Measurements from ENCODE around the gene GSE1. TPM values are rescaled to one million over a fixed set of nuclear protein-coding genes. Genes with fewer than 3 reads are reported as not detected.

Gene GSE1
- total RNA-seq, 4 donors from 2014 or later = 54.2 to 155 (median 71.9) TPM

DNA sequence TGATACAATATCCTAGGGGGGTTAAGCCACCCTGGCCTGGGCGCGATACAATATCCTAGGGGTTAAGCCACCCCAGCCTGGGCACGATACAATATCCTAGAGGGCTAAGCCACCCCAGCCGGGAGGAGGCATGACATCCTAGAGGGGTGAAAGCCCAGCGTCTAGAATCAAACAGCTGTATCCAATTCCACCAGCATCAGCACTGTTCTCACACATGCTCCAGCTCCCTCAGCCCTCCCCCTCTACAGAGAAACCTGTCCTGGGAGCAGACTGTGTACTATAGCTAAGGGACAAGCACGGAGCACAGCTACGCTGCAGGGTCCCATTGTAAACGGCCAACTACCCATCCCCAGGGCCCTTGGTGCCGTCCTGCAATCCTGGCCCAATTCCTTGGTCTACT is 69.4 kb downstream of the GSE1 start:
- DNase-seq = no peak
- Histone ChIP-seq H3K9me3 (no peaks in the 10 kb centered on the region), H3K4me1 (peaks cover 22 to 23% of the 10 kb centered on the region in 2 donors), H3K27ac (no peak overlapping the region), H3K27me3 (no peaks in the 10 kb centered on the region), H3K4me3 (replicated peaks in 1 of 3) (no peak overlapping the region), H3K36me3 (no peaks in the 10 kb centered on the region)
- intact Hi-C loops (cut with DNase I) = no loop called here
- WGBS, 2 donors = 78 to 80% methylated on average over 7 to 9 of the region's 9 CpGs
- TF ChIP-seq, protein P1, sequence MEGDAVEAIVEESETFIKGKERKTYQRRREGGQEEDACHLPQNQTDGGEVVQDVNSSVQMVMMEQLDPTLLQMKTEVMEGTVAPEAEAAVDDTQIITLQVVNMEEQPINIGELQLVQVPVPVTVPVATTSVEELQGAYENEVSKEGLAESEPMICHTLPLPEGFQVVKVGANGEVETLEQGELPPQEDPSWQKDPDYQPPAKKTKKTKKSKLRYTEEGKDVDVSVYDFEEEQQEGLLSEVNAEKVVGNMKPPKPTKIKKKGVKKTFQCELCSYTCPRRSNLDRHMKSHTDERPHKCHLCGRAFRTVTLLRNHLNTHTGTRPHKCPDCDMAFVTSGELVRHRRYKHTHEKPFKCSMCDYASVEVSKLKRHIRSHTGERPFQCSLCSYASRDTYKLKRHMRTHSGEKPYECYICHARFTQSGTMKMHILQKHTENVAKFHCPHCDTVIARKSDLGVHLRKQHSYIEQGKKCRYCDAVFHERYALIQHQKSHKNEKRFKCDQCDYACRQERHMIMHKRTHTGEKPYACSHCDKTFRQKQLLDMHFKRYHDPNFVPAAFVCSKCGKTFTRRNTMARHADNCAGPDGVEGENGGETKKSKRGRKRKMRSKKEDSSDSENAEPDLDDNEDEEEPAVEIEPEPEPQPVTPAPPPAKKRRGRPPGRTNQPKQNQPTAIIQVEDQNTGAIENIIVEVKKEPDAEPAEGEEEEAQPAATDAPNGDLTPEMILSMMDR (IDR thresholded peaks at IDR 0.05) = no peak
- no peak for TF ChIP-seq POLR2A (IDR thresholded peaks at IDR 0.05)

GRCh38 chr16:85683363-85683762 is 70.2 kb downstream of the GSE1 start:
- Histone ChIP-seq H3K36me3 (no peaks in the 10 kb centered on the region), H3K4me1 (peaks cover 22 to 28% of the 10 kb centered on the region in 2 donors), H3K27me3 (no peaks in the 10 kb centered on the region), H3K9me3 (no peaks in the 10 kb centered on the region), H3K4me3 (replicated peaks in 1 of 3) (no peak overlapping the region), H3K27ac (no peak overlapping the region)
- no peak for TF ChIP-seq POLR2A (IDR thresholded peaks at IDR 0.05)
- TF ChIP-seq, protein P1 (IDR thresholded peaks at IDR 0.05) = no peak
- no peak for DNase-seq
- intact Hi-C loops (cut with DNase I) = no loop called here

GRCh38 chr16:85685251-85685650 is 72.1 kb downstream of the GSE1 start:
- intact Hi-C loops (cut with DNase I) = no loop called here
- H3K4me3 ChIP-seq (replicated peaks in 1 of 3) = no peak overlapping the region
- 92 to 100% methylated on average over 2 of the region's 2 CpGs for WGBS, 2 donors
- peaks cover 18 to 28% of the 10 kb centered on the region in 2 donors for H3K4me1 ChIP-seq
- no peaks in the 10 kb centered on the region for H3K36me3 ChIP-seq
- no peak for TF ChIP-seq POLR2A (IDR thresholded peaks at IDR 0.05)
- TF ChIP-seq, protein P1 (IDR thresholded peaks at IDR 0.05) = no peak
- H3K27me3 ChIP-seq = no peaks in the 10 kb centered on the region
- no peak overlapping the region for H3K27ac ChIP-seq
- no peak for DNase-seq
- no peaks in the 10 kb centered on the region for H3K9me3 ChIP-seq

- DNase-seq = no peak
- Histone ChIP-seq H3K27ac (no peak overlapping the region), H3K36me3 (no peaks in the 10 kb centered on the region), H3K9me3 (no peaks in the 10 kb centered on the region), H3K27me3 (no peaks in the 10 kb centered on the region), H3K4me3 (replicated peaks in 1 of 3) (no peak overlapping the region), H3K4me1 (peaks cover 8 to 15% of the 10 kb centered on the region in 2 donors)
- intact Hi-C loops (cut with DNase I) = no loop called here
- WGBS, 2 donors = 87 to 90% methylated on average over 15 of the region's 15 CpGs
- TF ChIP-seq, protein P1 (IDR thresholded peaks at IDR 0.05) = no peak
- no peak for TF ChIP-seq POLR2A (IDR thresholded peaks at IDR 0.05)
These were observed 73.9 kb downstream of the GSE1 start for GRCh38 chr16:85686912-85687591.

DNA sequence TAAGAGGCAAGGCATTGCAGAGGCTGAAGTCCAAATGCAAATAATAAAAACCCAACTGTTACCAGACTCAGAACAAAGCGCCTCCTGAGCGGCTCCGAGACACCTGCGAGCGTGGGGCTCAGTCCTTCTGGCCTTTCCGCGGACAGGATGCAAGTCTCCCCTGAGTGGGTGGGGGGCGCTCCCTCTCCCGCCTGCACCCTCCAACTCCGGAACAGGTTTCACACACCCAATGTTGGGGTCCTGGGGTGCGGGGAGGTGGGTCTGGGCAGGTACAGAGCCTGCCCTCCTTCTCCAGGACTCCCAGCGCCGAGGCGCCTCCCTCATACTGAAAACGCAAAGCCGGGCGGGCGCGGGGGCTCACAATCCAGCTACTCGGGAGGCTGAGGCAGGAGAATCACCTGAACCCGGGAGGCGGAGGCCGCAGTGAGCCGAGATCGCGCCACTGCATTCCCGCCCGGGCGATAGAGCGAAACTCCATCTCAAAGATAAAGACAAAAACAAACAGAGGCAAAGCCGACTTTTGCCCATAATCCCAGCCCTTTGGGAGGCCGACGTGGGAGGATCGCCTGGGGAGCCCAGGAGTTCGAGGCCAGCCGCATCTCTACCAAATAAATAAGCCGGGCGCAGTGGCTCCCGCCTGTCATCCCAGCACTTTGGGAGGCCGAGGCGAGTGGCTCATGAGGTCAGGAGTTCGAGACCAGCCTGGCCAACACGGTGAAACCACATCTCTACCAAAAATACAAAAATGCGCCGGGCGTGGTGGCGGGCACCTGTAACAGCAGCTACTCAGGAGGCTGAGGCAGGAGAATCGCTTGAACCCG is 74.7 kb downstream of the GSE1 start:
- no peak for DNase-seq
- H3K36me3 ChIP-seq = no peaks in the 10 kb centered on the region
- 83 to 84% methylated on average over 48 to 49 of the region's 49 CpGs for WGBS, 2 donors
- H3K9me3 ChIP-seq = no peaks in the 10 kb centered on the region
- no peaks in the 10 kb centered on the region for H3K27me3 ChIP-seq
- TF ChIP-seq, protein P1 (IDR thresholded peaks at IDR 0.05) = no peak
- TF ChIP-seq POLR2A (IDR thresholded peaks at IDR 0.05) = no peak
- peaks cover 8 to 15% of the 10 kb centered on the region in 2 donors for H3K4me1 ChIP-seq
- H3K27ac ChIP-seq = no peak overlapping the region
- peak overlapping the region in 1 of 3 donors; percentile 48 for H3K4me3 ChIP-seq (replicated peaks in 1 of 3)
- intact Hi-C loops (cut with DNase I) = no loop called here

All from thyroid gland (tissue), 4 donors.